ENCODE measurements around the gene CCL3. TPM values are rescaled to one million over a fixed set of nuclear protein-coding genes. Genes with fewer than 3 reads are reported as not detected.

The CCL3 gene
- total RNA-seq, 1 donor from 2014 or later: 3.6 TPM

GRCh38 chr17:36071751-36072150 is 18.2 kb downstream of the CCL3 start:
- H3K27me3 ChIP-seq (ENCODE audit: insufficient read depth, low read length): no peaks in the 10 kb centered on the region
- H3K4me1 ChIP-seq (ENCODE audit: insufficient read depth, low read length): no peaks in the 10 kb centered on the region
- no peaks in the 10 kb centered on the region for H3K9me3 ChIP-seq (ENCODE audit: insufficient read depth, low read depth, low read length)
- no peaks in the 10 kb centered on the region for H3K79me2 ChIP-seq (ENCODE audit: insufficient read depth, low read length)
- no peaks in the 10 kb centered on the region for H3K9me3 Mint-ChIP-seq (ENCODE audit: unreplicated experiment)
- H3K27me3 Mint-ChIP-seq (ENCODE audit: low read depth, unreplicated experiment): peaks cover 7% of the 10 kb centered on the region
- H3K4me3 Mint-ChIP-seq (ENCODE audit: unreplicated experiment): no peak overlapping the region
- H3K27ac Mint-ChIP-seq (ENCODE audit: unreplicated experiment): no peak overlapping the region
- DNase-seq (ENCODE audit: low read depth) (no peak), FAIRE-seq (no peak)
- H3K36me3 Mint-ChIP-seq (ENCODE audit: low read depth, unreplicated experiment): no peaks in the 10 kb centered on the region
- no peak overlapping the region for H3K27ac ChIP-seq (ENCODE audit: low read depth, low read length)
- H4K20me1 ChIP-seq (ENCODE audit: insufficient read depth, low read length): no peaks in the 10 kb centered on the region
- TF ChIP-seq CTCF (IDR thresholded peaks at IDR 0.05; ENCODE audit: insufficient read depth, low read depth, low read length) (no peak), EZH2 (IDR thresholded peaks at IDR 0.05; ENCODE audit: insufficient read depth, low read length) (no peak)
- H3K4me1 Mint-ChIP-seq (ENCODE audit: low read depth, unreplicated experiment): no peaks in the 10 kb centered on the region
- H2AFZ ChIP-seq (ENCODE audit: low read depth, low read length): no peak overlapping the region
- no peak overlapping the region for H3K4me3 ChIP-seq (ENCODE audit: insufficient read depth, low read depth, low read length)
- no peak overlapping the region for H3K4me2 ChIP-seq (ENCODE audit: low read length)
- no peak overlapping the region for H3K9ac ChIP-seq (ENCODE audit: low read length)
- H3K36me3 ChIP-seq (ENCODE audit: insufficient read depth, low read length): no peaks in the 10 kb centered on the region

GRCh38 chr17:36070427-36070826 is 19.5 kb downstream of the CCL3 start:
- H4K20me1 ChIP-seq (ENCODE audit: insufficient read depth, low read length): no peaks in the 10 kb centered on the region
- Mint-ChIP-seq H3K27me3 (ENCODE audit: low read depth, unreplicated experiment) (peaks cover 7% of the 10 kb centered on the region), H3K27ac (ENCODE audit: unreplicated experiment) (no peak overlapping the region), H3K36me3 (ENCODE audit: low read depth, unreplicated experiment) (no peaks in the 10 kb centered on the region), H3K9me3 (ENCODE audit: unreplicated experiment) (peaks cover 5% of the 10 kb centered on the region), H3K4me3 (ENCODE audit: unreplicated experiment) (no peak overlapping the region), H3K4me1 (ENCODE audit: low read depth, unreplicated experiment) (no peaks in the 10 kb centered on the region)
- no peak overlapping the region for H2AFZ ChIP-seq (ENCODE audit: low read depth, low read length)
- DNase-seq (ENCODE audit: low read depth): no peak
- H3K9me3 ChIP-seq (ENCODE audit: insufficient read depth, low read depth, low read length): no peaks in the 10 kb centered on the region
- H3K27ac ChIP-seq (ENCODE audit: low read depth, low read length): no peak overlapping the region
- H3K4me2 ChIP-seq (ENCODE audit: low read length): no peak overlapping the region
- TF ChIP-seq CTCF (IDR thresholded peaks at IDR 0.05; ENCODE audit: insufficient read depth, low read depth, low read length) (no peak), EZH2 (IDR thresholded peaks at IDR 0.05; ENCODE audit: insufficient read depth, low read length) (no peak)
- no peaks in the 10 kb centered on the region for H3K79me2 ChIP-seq (ENCODE audit: insufficient read depth, low read length)
- H3K4me3 ChIP-seq (ENCODE audit: insufficient read depth, low read depth, low read length): no peak overlapping the region
- H3K36me3 ChIP-seq (ENCODE audit: insufficient read depth, low read length): no peaks in the 10 kb centered on the region
- no peaks in the 10 kb centered on the region for H3K4me1 ChIP-seq (ENCODE audit: insufficient read depth, low read length)
- H3K9ac ChIP-seq (ENCODE audit: low read length): no peak overlapping the region
- FAIRE-seq: no peak
- no peaks in the 10 kb centered on the region for H3K27me3 ChIP-seq (ENCODE audit: insufficient read depth, low read length)

GRCh38 chr17:36069136-36069535 is 20.8 kb downstream of the CCL3 start:
- Histone ChIP-seq H3K79me2 (ENCODE audit: insufficient read depth, low read length) (no peaks in the 10 kb centered on the region), H4K20me1 (ENCODE audit: insufficient read depth, low read length) (no peaks in the 10 kb centered on the region), H2AFZ (ENCODE audit: low read depth, low read length) (no peak overlapping the region), H3K27me3 (ENCODE audit: insufficient read depth, low read length) (no peaks in the 10 kb centered on the region), H3K9ac (ENCODE audit: low read length) (no peak overlapping the region), H3K36me3 (ENCODE audit: insufficient read depth, low read length) (no peaks in the 10 kb centered on the region), H3K4me1 (ENCODE audit: insufficient read depth, low read length) (no peaks in the 10 kb centered on the region), H3K4me2 (ENCODE audit: low read length) (no peak overlapping the region), H3K4me3 (ENCODE audit: insufficient read depth, low read depth, low read length) (no peak overlapping the region), H3K9me3 (ENCODE audit: insufficient read depth, low read depth, low read length) (no peaks in the 10 kb centered on the region), H3K27ac (ENCODE audit: low read depth, low read length) (no peak overlapping the region)
- Mint-ChIP-seq H3K4me3 (ENCODE audit: unreplicated experiment) (no peak overlapping the region), H3K27ac (ENCODE audit: unreplicated experiment) (no peak overlapping the region), H3K36me3 (ENCODE audit: low read depth, unreplicated experiment) (no peaks in the 10 kb centered on the region), H3K4me1 (ENCODE audit: low read depth, unreplicated experiment) (no peaks in the 10 kb centered on the region), H3K9me3 (ENCODE audit: unreplicated experiment) (peaks cover 5% of the 10 kb centered on the region), H3K27me3 (ENCODE audit: low read depth, unreplicated experiment) (peaks cover 7% of the 10 kb centered on the region)
- no peak for DNase-seq (ENCODE audit: low read depth)
- no peak for FAIRE-seq
- TF ChIP-seq EZH2 (IDR thresholded peaks at IDR 0.05; ENCODE audit: insufficient read depth, low read length): no peak

Measured in astrocyte (in vitro differentiated cells and primary cell).